Right forelimb (tissue), 1 donor: ENCODE measurements around the gene CEP295NL.
A peak's percentile ranks its signal among the peaks of the same experiment; 100 is the strongest.
"Not testable (repeated sequence)": the region's sequence is repeated elsewhere in the genome, so short reads cannot be mapped to it uniquely, and the experiment has no call there.

ENCODE experiments used
- DNase-seq: peaks from one replicate; pipeline ENCODE4 v3.0.0-alpha.2; 2018

The CEP295NL gene, protein sequence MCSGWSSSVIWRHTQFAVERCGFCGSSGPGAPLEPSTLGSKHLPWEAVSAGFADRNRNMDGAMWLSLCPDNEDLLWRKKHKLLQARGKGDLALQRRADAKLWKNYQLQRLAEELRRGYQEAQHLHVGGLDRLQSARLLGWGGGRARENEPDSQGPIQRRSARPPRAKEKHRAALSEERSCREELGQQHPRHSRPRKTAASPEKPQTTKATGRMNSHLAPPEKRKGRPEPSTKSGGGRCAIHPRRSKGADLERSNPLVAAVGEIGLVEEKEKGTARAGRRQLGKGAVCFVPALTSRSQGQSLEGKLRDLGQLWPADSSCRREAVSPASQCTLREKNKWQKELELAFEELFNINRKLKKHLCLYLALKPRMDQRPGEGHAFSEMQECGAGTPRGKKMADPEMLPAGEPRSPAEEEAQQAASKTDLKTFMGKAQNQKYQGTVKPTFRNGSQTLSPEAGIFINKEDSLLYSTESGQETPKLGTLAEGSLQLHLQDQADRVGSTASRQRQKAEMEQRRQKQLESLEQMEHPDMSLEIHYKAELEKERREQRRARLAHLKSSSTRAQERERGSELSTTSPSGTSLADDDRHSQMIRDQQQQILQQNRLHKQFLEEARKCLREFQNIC

DNA sequence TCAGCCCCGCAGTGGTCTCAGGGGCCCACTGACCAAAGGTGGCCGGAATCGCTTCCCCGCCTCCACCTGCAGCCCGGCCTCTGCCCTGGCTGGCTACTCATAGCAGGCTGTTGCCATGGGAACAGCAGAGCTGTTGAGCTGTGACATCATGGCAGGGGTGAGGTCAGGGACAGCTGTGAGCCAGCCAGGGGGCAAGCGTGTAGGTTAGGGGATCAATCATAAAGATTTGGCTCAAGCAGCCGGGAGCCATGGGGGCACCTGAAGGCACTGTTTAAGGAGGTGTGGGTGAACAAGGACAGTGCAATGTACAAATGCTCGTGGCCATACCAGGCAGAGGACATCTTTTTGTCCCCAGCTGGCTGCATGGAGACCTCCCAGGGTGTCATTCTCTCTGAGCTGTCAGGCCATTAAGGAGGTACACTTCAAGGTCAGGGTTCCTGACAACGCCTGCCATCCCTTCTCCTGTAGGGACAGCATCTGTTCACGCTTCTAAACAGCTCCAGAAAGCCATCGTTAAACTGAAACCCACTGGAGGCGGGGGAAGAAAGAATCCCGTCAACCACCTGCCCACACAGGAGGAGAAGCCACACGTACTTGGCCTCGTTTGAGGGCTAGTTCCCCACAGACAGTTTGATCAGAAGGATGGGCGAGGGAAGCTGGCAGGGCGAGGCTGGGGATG lies at the start of gene CEP295NL:
TSS of gene CEP295NL (minus strand) at position 101 of the 679 bp plus-strand sequence. CDS start 1,373 bp downstream, outside the sequence.
- no peak for DNase-seq

DNA sequence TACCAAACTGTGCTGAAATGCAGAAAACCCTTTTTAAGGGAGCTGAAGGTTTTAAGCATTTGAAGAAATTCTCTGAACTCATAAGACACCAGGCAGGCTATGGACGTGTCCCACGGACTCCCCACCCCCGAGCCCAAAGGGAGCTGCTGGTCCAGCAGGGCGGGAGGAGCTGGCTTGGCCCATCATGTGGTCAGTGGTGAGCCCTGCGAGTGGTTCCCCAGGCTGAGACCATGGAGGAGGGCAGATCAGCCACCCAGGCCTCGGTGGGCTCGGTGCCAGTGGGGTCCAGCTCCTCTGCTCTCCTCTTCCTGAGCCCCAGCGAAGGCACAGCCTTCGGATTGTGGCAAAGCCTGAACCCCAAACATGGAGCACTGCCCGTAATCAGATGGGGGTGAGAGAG lies 49.7 kb upstream of the CEP295NL start:
- DNase-seq, result no peak

DNA sequence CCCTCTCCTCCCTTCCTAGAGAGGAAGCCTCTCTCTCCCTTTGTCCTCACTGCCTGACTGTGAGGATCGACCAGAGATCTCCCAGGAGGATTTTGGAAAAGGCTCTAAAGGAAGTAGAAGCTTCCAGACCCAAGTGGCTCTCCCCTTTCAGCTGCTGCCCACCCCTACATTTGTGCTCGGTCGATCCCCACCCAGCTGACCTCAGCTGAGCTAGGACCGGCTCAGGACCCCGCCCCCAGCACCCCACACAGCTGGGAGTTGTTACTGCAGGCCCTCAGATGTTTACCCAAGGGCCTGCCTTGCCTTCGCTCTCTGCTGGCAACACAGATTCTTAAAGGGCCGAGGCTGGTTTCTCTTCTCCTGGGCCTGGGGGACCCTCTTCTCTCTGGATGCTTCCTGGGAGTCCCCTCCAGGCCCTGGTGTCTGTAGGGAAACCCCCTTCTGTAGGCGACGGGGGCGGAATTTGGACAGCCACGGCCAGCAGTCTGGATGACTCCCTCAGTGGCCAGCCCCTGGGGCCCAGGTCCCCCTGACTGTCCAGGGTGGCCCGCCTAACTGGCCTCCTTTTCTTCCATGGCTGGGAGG lies 49.1 kb upstream of the CEP295NL start:
- DNase-seq, result no peak

DNA sequence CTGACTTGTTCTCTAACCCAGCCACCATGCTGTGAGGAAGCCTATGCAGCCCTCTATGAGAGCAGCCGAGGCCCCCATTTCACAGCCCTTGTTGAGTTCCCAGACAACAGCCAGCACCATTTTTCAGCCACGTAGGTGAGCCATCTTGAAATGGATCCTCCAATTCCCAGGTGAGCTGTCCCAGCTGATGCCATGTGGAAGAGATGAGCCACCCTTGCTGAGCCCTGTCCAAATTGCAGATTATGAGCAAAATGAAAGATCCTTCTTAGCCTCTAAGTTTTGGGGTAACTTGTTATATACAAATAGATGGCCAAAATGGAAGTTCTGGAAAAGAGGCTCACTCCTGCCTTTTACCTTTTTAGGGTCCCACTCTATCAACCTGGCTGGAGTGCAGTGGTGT lies 47.9 kb upstream of the CEP295NL start:
- DNase-seq, result no peak

DNA sequence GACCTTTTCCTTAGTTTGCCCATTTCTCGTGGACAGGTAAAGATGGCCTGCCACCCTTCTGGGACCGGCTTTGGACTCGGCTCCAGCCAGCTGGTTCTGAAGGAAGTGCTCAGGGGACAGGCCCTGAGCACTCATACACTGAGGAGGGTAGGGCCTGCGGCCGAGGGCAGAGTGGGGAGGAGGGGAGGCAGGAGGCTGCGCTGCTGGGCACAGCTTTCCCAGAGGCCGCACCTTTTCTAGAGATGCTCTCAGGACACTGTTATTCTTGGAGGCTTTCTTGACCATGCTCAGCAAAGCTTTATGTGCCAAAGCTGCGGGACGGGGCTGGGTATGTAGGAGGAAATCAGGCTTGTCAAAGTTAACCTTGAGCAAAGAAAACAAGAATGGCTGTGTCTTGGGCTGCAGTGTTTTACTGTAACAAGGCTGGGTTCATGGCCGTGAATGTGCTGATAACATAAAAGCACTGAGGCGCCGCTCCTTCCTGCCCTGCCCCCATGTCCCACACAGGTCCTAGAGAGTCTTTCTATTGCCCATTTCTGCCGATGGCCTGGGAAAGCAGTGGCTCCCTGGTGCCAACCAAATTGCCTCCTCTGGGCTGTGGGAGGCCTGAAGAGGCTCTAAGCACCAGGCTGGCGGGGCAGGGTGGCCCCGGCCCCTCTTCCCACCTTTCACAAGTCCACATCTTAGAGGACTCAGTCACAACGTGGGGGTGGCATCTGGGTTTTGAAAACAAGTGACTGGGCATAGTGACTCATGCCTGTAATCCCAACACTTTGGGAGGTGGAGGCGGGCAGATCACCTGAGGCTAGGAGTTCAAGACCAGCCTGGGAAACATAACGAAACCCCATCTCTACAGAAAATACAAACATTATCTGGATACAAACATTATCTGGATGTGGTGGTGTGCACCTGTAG lies 44.5 kb upstream of the CEP295NL start:
- no peak for DNase-seq

DNA sequence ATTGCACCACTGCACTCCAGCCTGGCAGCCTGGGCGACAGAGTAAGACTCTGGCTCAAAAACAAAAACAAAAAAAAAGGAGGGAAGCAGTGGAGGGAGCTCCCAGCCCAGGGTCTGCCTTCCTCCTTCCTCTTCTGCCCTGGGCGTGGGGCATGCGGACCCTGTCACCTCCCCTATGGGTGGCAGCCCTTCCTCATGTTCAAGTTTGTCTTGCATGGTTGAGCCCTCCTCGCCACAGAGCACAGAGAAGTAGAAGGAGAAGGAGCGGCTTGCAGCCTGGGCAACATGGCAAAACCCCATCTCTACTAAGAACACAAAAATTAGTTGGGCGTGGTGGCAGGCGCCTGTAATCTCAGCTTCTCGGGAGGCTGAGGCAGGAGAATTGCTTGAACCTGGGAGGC lies 43.6 kb upstream of the CEP295NL start:
- no peak for DNase-seq

DNA sequence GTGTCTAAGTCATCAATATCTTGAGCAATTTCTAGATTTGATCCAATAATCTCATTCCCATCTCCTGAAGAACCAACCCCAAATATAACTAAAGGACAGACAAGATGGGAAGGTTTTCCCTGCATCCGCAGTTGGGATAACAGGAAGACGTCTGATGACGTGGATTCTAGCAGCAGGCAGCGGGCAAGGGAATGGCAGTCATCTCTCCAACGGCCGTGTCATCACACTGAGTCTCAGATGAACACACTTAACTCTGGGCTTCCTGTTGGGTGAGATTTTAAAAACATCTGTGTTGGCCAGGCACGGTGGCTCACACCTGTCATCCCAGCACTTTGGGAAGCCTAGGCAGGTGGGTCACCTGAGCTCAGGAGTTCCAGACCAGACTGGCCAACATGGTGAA lies 43.1 kb upstream of the CEP295NL start:
- DNase-seq, result no peak

DNA sequence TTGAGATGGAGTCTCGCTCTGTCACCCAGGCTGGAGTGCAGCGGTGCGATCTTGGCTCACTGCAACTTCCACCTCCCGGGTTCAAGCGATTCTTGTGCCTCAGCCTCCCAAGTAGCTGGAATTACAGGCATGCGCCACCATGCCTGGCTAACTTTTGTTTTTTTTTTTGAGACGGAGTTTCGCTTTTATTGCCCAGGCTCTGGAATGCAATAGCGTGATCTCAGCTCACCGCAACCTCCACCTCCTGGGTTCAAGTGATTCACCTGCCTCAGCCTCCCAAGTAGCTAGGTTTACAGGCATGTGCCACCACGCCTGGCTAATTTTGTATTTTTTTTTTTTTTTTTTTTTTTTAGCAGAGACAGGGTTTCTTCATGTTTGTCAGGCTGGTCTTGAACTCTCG lies 42.5 kb upstream of the CEP295NL start:
- DNase-seq, result not testable (repeated sequence)

DNA sequence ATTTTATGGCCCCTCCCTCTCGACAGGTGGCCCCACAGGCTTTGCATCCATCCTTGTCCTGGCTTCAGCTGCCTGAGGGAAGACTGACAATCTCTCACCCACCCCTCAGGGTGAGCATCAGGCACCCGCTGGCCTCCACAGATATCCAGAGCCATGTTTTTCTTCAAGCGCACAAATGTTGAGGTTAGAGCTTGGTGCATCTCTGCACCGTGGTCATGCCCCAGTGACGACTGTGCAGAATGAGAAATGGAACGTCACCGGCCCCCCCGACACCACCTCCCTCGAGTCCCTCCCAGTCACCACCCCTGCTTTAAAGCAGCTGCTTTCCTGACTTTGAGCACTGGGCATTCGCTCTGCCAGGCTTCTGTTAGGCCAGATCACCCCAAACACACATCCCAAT lies 42.0 kb upstream of the CEP295NL start:
- DNase-seq, result no peak

DNA sequence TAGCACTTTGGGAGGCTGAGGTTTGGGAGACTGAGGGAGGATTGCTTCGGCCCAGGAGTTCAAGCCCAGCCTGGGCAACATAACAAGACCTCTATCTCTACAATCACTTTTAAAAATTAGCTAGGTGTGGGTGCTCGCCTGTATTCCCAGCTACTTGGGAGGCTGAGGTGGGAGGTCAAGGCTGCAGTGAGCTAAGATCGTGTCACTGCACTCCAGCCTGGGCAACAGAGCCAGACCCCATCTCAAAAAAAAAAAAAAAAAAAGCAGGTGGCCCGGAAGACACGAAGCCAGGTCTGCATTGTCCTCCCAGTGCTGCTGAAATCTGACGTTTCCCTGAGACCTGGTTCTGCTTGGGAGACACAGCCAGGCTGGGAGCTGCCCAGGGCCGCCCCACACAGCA lies 41.0 kb upstream of the CEP295NL start:
- DNase-seq, result no peak

DNA sequence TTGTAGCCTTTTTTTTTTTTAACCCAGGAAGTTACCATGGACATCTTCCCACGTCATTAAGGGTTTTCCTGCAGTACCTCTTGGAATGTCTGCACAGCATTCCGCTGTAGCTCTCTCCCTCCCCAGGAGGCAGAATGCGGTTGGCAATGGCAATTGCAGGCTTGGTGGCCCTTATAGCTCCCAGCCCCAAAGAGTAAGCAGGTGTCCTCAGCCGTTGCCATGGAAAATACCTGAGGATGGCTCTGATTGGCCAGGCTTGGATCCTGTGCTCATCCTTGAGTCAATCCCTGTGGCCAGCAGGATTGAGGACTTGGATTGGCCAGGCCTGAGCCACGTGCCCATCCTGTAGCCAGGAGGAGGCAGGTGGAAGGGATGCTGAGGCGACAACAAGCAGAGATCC lies 37.7 kb upstream of the CEP295NL start:
- DNase-seq, result no peak

DNA sequence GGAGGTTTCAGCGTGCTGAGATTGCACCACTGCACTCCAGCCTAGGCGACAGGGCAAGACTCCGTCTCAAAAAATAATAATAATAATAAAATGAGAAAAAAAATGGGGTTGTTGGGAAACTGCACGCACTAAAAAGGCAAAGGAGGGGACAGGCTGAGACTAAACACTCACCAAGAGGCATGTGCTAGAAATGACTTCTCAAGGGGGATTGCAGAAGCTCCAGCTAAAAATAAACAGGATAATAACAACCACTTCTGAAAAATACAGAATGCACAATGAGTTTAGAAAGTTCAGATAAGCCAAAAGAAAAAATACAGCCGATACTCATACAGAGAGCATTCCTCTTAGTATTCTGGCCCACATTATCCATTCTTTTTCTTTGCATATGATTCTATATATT lies 37.3 kb upstream of the CEP295NL start:
- DNase-seq, result no peak

DNA sequence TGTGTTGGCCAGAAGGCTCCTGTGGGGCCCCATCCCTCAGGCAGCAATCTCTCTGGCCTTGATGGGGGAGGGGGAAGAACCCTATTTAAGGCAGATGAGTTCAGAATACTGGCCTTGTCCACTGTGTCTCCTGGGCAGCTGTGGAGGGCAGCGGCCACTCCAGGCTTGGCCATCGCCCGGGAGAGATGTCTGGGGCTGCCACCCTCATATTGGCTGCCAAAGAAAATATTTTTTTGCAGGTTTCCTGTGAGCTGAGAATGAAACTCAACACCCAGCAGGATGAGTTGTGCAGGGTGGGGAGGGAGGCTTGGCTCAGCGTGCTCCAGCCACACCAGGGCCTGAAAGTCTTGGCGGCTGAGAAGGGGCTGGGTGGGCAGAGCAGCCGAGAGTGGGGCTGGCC lies 36.6 kb upstream of the CEP295NL start:
- DNase-seq, result no peak

DNA sequence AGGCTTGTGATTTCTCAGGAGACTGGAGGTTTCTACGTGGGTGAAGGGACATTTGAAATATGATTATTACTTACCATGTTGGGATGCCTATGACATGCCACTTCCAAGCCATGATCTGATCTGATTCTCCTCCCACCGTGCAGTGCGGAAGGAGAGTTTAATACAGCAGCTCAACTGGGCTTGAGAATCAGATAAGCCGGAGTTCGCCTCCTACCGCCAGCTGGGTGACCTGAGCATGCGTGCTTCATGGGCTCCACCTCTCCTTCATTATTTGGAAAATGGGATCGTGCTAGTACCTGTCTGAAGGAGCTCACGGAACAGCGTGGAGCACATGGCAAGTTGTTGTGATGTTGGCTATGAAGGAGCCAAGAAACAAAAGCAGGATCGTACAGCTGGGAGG lies 34.6 kb upstream of the CEP295NL start:
- no peak for DNase-seq

DNA sequence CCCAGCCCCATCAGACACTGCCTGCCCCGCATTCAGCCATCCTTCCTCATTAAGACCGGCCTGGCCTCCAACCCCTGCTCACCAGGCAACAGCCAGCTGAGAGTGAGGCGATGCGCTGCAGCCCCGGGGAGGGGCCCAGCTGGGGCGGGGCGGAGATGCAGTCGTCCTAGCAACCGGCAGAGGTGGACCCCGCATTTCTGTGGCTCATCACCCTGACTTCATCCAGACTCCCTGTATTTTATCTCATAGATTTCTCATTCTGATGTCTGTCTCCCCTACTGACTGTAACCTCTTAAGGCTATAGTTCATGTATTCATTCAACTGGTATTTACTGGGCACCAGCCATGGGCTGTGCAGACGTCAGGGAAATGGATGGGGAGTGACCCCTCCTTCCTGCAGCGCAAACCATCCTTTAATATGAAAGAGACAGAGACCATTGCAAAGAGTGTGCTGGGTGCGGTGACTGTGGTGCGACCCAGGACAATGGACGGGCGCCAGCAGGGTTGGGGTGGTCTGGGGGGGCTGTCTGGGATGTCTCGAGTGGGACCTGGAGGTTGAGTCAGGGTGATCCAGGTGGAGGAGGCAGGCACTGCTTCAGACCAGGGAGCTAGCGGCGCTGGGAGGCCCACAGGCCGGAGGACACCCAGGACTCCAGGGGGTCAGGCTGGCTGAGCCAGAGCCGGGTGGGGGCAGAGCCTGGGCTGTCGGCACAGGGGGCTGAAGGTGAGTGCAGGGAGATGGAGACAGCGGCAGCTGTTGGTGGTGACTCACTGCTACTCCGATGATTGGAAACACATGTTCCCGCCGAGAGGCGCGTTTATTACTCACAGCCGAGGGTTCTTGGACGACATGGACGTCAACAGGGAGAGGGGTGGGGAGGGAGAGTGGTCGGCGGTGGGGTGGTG lies 32.7 kb upstream of the CEP295NL start:
- DNase-seq, result peak; percentile 82

DNA sequence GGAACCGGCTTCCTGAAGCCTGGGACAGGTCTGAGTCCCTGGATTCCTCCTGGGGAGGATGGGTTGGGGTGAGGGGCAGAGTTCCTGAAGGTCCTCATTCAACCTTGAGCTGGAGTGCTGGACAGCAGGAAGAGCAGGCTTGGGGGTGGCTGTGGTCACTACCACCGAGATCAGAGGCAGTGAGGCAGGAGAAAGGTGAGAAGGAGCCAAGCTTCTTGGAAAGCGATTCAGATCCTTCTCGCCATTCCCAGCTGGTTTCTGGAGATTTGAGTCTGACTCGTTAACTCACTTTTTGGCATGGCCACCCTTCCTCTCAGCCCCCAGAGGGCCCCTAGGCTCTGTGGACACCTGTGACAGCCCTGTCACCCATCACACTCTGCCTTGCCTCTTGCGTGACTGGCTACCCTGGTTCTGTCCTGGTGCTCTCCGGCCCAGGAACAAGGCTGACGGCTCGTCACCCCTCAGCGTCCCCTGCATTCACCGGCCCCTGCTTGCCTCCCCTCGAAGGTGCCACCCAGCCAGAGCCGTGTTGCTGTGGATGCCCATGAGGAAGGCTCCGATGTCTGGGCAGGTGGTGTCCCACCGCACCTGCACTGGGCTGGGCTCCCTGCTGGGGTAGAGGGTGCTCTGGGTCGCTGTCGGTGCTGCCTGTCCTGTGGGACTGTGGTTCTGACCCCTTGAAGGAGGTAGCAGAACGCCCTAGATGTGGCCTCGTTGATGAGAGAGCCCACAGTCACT lies 31.8 kb upstream of the CEP295NL start:
- no peak for DNase-seq

DNA sequence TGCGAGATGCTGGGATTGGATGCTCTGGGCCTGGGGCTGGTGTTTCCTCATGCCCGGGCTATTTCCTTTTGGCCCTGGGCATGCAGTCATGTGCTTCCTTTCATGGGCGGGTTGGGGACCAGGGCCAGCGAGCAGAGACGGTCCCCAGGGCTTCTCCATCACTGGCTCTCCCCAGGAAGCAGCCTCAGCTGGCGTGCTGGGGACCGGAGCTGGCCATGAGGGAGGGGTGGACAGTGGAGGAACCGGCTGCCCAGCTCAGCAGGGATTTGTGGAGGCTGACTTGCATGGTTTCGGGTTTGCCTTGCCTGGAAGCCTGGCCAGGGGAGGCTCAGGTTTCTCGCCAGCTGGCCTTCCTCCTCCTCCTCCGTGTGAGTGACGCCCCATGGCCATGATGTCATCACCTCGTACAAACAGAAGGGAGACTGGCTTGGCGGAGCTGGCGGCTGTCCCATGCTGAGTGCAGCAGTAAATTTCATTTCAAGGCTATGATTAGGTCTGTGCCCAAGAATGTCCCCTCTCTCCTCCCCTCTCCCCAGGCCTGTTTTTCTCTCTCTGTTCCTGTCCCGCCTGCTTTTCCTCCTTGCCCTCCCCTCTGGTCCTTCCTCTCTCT lies 31.1 kb upstream of the CEP295NL start:
- DNase-seq, result peak; percentile 97

DNA sequence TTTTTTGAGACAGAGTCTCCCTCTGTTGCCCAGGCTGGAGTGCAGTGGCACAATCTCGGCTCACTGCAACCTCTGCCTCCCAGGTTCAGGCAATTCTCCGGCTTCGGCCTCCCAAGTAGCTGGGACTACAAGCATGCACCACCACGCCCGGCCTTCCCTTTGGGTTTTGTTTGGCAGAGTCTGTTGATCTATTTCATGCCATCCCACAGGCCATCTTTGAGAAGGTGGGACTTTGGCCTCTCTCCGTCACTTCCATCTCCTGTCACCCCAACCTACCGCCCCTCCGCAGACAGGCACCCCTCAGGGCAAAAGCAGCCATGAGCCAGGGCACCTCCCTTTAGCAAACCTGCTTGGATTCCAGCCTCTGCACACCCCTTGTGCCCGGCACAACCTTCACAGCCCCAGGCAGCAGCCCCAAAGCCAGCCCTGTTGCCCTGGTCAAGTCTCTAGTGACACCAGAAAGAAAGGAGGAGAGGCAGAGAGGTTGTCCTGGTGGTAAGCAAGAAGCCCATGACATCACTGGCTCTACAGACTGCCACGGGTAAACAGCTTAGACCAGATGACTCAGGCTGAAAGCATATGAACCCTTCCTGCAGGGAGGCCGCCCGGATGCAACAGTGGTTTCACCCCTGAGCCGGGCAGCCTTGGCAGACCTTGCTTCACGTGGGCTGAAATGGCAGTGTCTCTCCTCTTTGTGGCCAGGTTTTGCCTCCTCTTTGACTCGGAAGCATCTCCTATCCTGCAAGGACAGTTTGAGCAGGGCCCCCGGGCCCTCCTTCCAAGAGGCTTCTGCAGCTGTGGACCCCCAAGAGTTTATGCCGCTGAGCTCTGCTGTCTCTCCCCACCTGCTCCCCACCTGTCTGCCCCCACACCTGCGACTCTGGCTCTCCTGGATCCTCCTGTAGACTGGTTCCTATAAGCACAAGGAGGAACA lies 30.3 kb upstream of the CEP295NL start:
- no peak for DNase-seq
